CD14-positive monocyte (primary cell): Measurements from ENCODE around the gene ZFX. TPM values are rescaled to one million over a fixed set of nuclear protein-coding genes. Genes with fewer than 3 reads are reported as not detected.

Experiments used
- DNase-seq, 3 donors: peaks; one replicate each; pipeline ENCODE4 v3.0.0-alpha.2; 2011 to 2022
- H2AFZ ChIP-seq: 2 replicates; pipeline ENCODE4 v1.6.0; 2012; ENCODE audit warnings: mild to moderate bottlenecking, low read depth, low read length, inconsistent platforms; ENCODE audit not compliant: insufficient read depth, poor library complexity, severe bottlenecking
- H3K27ac ChIP-seq, 2 donors: 1 replicate in 1 of 2; 2 replicates in 1 of 2; pipeline ENCODE4 v1.5.1; 2012 to 2013; ENCODE audit warnings: low read length in 2 of 2, control low read depth in 1 of 2, inconsistent platforms in 1 of 2, low read depth in 1 of 2, mild to moderate bottlenecking in 1 of 2
- H3K27me3 ChIP-seq, 2 donors: one replicate each; pipeline versions ENCODE4 v1.6.0 to v1.6.1; 2011 to 2013; ENCODE audit warnings: low read length in 2 of 2; ENCODE audit not compliant: control insufficient read depth in 2 of 2, insufficient read depth in 2 of 2
- H3K36me3 ChIP-seq, 2 donors: replicated peaks in 1 of 2; 1 replicate in 1 of 2; 2 replicates in 1 of 2; pipeline versions ENCODE4 v1.5.1 to v1.6.1; 2012 to 2013; ENCODE audit warnings: low read length in 2 of 2, control low read depth in 1 of 2, inconsistent platforms in 1 of 2, mild to moderate bottlenecking in 1 of 2; ENCODE audit not compliant: insufficient read depth in 2 of 2, control insufficient read depth in 1 of 2
- H3K4me1 ChIP-seq, 2 donors: 1 replicate in 1 of 2; 2 replicates in 1 of 2; pipeline versions ENCODE4 v1.5.1 to v1.6.1; 2012 to 2013; ENCODE audit warnings: low read length in 2 of 2, control low read depth in 1 of 2, inconsistent platforms in 1 of 2, mild to moderate bottlenecking in 1 of 2, moderate library complexity in 1 of 2; ENCODE audit not compliant: insufficient read depth in 2 of 2, control insufficient read depth in 1 of 2
- H3K4me2 ChIP-seq: replicated peaks from 2 replicates; pipeline ENCODE3; 2012; ENCODE audit warnings: low read length, moderate library complexity, mild to moderate bottlenecking; ENCODE audit not compliant: poor library complexity, severe bottlenecking; ENCODE audit errors: extremely low read depth
- H3K4me3 ChIP-seq, 3 experiments: fragments of 200-600 bp in 1 of 3; sonication (generic) in 1 of 3; replicated peaks in 1 of 3; 1 replicate in 2 of 3; 2 replicates in 1 of 3; pipeline ENCODE4 v1.5.1; 2011 to 2013; ENCODE audit warnings: low read length in 3 of 3, mild to moderate bottlenecking in 3 of 3, control low read depth in 2 of 3, low read depth in 2 of 3, inconsistent platforms in 1 of 3, moderate library complexity in 1 of 3
- H3K79me2 ChIP-seq: 2 replicates; pipeline ENCODE4 v1.6.0; 2012; ENCODE audit warnings: mild to moderate bottlenecking, control low read depth, inconsistent platforms, low read length, moderate library complexity; ENCODE audit not compliant: insufficient read depth
- H3K9ac ChIP-seq: 2 replicates; pipeline ENCODE4 v1.6.0; 2017; ENCODE audit warnings: low read length, mild to moderate bottlenecking; ENCODE audit not compliant: insufficient read depth, poor library complexity, severe bottlenecking
- H3K9me3 ChIP-seq, 2 donors: replicated peaks in 1 of 2; 1 replicate in 1 of 2; 2 replicates in 1 of 2; pipeline versions ENCODE4 v1.5.1 to v1.6.1; 2012 to 2013; ENCODE audit warnings: low read length in 2 of 2, control low read depth in 1 of 2; ENCODE audit not compliant: control insufficient read depth in 1 of 2, insufficient read depth in 1 of 2
- H4K20me1 ChIP-seq: 2 replicates; pipeline ENCODE4 v1.6.0; 2012; ENCODE audit warnings: mild to moderate bottlenecking, low read length, control low read depth, moderate library complexity; ENCODE audit not compliant: insufficient read depth
- H3K27ac Mint-ChIP-seq, 7 donors: one replicate each; pipeline ENCODE4 v1.8.0; 2020; ENCODE audit warnings: mild to moderate bottlenecking in 7 of 7, mixed read lengths in 7 of 7, moderate library complexity in 6 of 7, inconsistent platforms in 2 of 7
- H3K27me3 Mint-ChIP-seq, 3 donors: one replicate each; pipeline ENCODE4 v1.8.0; 2021 to 2022; ENCODE audit warnings: low read depth in 3 of 3, mild to moderate bottlenecking in 3 of 3, mixed read lengths in 3 of 3, moderate library complexity in 3 of 3, inconsistent platforms in 1 of 3
- H3K36me3 Mint-ChIP-seq, 2 donors: one replicate each; pipeline ENCODE4 v1.8.0; 2020; ENCODE audit warnings: mixed read lengths in 2 of 2, inconsistent platforms in 1 of 2, mild to moderate bottlenecking in 1 of 2
- H3K4me1 Mint-ChIP-seq: one replicate; pipeline ENCODE4 v1.8.0; 2020; ENCODE audit warnings: mild to moderate bottlenecking, mixed read lengths
- H3K4me3 Mint-ChIP-seq, 2 donors: one replicate each; pipeline ENCODE4 v1.8.0; 2020; ENCODE audit warnings: mild to moderate bottlenecking in 2 of 2, mixed read lengths in 2 of 2, moderate library complexity in 1 of 2
- H3K9me3 Mint-ChIP-seq, 7 donors: one replicate each; pipeline ENCODE4 v1.8.0; 2020 to 2022; ENCODE audit warnings: mixed read lengths in 7 of 7, mild to moderate bottlenecking in 6 of 7, moderate library complexity in 6 of 7, inconsistent platforms in 2 of 7
- WGBS: methylation state at CpG from one replicate; pipeline ENCODE4 v1.1.5; 2013; ENCODE audit warnings: missing lambda C conversion rate; ENCODE audit not compliant: insufficient coverage; 5-methylcytosine and 5-hydroxymethylcytosine counted together
- intact Hi-C, 2 donors: fragments of 100-400 bp; cut with micrococcal nuclease; formaldehyde crosslinking; loops; one replicate each; pipeline versions ENCODE4 v1.15.0 to v1.15.1; 2023
- polyA plus RNA-seq, 3 donors: library from polyadenylated mRNA; depleted of rRNA in 1 of 3; unstranded in 2 of 3; stranded (reverse) in 1 of 3; fragments of 300-500 nt in 2 of 3; fragments of >200 nt in 1 of 3; fragmentation: Illumina TruSeq in 2 of 3; gene quantifications; 1 replicate in 2 of 3; 2 replicates in 1 of 3; pipeline ENCODE4 v1.2.3, GENCODE V29; 2012 to 2021
- TF ChIP-seq, protein P1 (sequence below): fragments of 200-600 bp; IDR thresholded peaks from one replicate; pipeline ENCODE4 v1.8.0; 2022; ENCODE audit warnings: antibody characterized with exemption, mild to moderate bottlenecking

ZFX gene
- polyA plus RNA-seq, 3 donors, result 22.3 to 31.1 (median 30.2) TPM

DNA sequence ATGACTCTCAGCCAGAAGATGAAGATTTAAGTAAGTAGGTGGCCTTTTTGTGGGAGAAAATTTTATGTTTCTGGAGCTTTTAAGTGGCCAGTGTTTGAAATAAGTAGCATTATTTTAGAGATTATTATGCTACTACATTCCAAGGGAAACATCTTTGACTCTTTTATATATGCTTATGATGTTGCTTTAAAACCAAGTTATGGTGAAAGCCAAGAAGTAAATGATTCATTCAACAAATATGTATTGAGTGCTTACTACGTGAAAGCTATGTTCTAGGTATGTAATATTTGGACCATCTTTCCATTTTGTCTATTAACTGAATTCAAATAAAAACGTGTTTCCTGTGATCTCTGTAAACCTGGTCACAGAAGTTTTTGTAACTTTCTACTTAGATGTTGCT, 58.3 kb downstream of the ZFX start:
- no peak overlapping the region for H3K4me2 ChIP-seq
- H3K9me3 ChIP-seq, result no peaks in the 10 kb centered on the region
- Mint-ChIP-seq H3K9me3 (peaks cover 0 to 2% (median 0%) of the 10 kb centered on the region in 7 donors), H3K27me3 (no peaks in the 10 kb centered on the region), H3K27ac (no peak overlapping the region), H3K4me1 (peaks cover 18% of the 10 kb centered on the region), H3K4me3 (no peak overlapping the region), H3K36me3 (peaks cover 36 to 88% of the 10 kb centered on the region in 2 donors)
- WGBS, result no CpG with 5 or more reads among the region's 2 CpGs
- peaks cover 40% of the 10 kb centered on the region for H3K79me2 ChIP-seq
- peaks cover 7 to 11% of the 10 kb centered on the region in 2 donors for H3K4me1 ChIP-seq
- H3K4me3 ChIP-seq, result no peak overlapping the region
- TF ChIP-seq, protein P1, sequence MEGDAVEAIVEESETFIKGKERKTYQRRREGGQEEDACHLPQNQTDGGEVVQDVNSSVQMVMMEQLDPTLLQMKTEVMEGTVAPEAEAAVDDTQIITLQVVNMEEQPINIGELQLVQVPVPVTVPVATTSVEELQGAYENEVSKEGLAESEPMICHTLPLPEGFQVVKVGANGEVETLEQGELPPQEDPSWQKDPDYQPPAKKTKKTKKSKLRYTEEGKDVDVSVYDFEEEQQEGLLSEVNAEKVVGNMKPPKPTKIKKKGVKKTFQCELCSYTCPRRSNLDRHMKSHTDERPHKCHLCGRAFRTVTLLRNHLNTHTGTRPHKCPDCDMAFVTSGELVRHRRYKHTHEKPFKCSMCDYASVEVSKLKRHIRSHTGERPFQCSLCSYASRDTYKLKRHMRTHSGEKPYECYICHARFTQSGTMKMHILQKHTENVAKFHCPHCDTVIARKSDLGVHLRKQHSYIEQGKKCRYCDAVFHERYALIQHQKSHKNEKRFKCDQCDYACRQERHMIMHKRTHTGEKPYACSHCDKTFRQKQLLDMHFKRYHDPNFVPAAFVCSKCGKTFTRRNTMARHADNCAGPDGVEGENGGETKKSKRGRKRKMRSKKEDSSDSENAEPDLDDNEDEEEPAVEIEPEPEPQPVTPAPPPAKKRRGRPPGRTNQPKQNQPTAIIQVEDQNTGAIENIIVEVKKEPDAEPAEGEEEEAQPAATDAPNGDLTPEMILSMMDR, result no peak
- intact Hi-C loops, result no loop called here
- no peak for DNase-seq
- H3K9ac ChIP-seq, result no peak overlapping the region
- H3K27ac ChIP-seq, result no peak overlapping the region
- no peaks in the 10 kb centered on the region for H3K27me3 ChIP-seq
- H2AFZ ChIP-seq, result no peak overlapping the region
- peaks cover 86% of the 10 kb centered on the region for H4K20me1 ChIP-seq
- H3K36me3 ChIP-seq, result peaks cover 42 to 66% of the 10 kb centered on the region in 2 donors

DNA sequence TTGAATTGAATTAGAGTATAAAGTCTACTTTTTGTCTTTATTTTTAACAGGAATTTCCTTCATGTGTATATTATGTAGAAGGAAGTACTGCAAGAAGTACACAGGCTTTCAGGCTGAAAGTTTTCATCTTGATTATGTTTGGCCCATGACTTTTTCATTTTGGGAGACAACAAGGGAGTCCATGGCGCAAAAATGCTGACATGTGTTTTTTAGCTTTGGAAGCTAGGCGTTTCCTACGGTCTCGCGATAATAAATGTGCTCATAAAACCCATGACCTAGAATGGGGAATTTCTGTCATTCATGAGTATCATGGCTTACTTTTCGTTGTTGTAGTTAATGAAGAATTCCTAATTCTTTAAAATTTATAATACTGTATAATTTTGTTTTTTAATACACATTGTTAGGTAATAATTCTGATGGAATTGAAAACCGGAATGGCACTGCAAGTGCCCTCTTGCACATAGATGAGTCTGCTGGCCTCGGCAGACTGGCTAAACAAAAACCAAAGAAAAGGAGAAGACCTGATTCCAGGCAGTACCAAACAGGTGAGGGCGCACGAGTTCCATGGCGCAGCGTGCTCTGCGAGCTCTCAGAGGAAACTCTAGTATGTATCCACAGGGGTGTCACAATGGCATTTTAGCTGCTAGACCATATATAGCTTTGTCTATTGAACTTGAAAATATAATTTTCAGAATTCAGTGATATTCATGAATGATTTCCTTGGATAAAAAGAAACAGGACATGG, 59.1 kb downstream of the ZFX start:
- peak overlapping the region in 1 of 7 donors; percentile 19 for H3K27ac Mint-ChIP-seq
- intact Hi-C loops, result no loop called here
- H2AFZ ChIP-seq, result no peak overlapping the region
- no peaks in the 10 kb centered on the region for H3K27me3 Mint-ChIP-seq
- no peak for DNase-seq
- H4K20me1 ChIP-seq, result peaks cover 83% of the 10 kb centered on the region
- H3K36me3 ChIP-seq, result peaks cover 42 to 64% of the 10 kb centered on the region in 2 donors
- no peaks in the 10 kb centered on the region for H3K9me3 ChIP-seq
- WGBS, result 100% methylated on average over 3 of the region's 13 CpGs
- peaks cover 30 to 88% of the 10 kb centered on the region in 2 donors for H3K36me3 Mint-ChIP-seq
- no peak overlapping the region for H3K27ac ChIP-seq
- H3K4me1 Mint-ChIP-seq, result peaks cover 12% of the 10 kb centered on the region
- no peak overlapping the region for H3K4me3 Mint-ChIP-seq
- no peaks in the 10 kb centered on the region for H3K27me3 ChIP-seq
- TF ChIP-seq, protein P1, result no peak
- H3K79me2 ChIP-seq, result peaks cover 31% of the 10 kb centered on the region
- no peak overlapping the region for H3K9ac ChIP-seq
- no peak overlapping the region for H3K4me3 ChIP-seq
- H3K9me3 Mint-ChIP-seq, result peaks cover 0 to 2% (median 0%) of the 10 kb centered on the region in 7 donors
- no peak overlapping the region for H3K4me2 ChIP-seq
- H3K4me1 ChIP-seq, result peaks cover 7 to 11% of the 10 kb centered on the region in 2 donors
